ENCODE results near the gene SS18L1.

DNA sequence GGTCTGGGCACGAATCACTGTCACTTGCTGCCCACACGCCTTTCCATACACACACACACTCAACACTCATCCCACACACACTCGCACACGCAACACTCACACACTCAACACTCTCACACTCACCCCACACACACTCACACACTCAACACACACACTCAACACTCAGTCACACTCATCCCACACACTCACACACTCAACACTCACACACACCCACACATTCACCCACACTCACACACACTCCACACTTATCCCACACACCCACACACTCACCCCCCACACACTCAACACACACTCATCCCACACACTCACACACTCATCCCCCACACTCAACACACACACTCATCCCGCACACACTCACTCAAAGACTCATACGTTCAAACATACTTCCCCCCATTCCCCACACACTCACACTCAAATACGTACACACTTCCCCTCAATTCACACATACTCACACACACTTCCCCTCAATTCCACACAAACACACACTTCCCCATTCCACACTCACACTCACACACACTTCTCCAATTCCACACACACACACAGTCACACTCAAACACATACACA lies 85.5 kb downstream of the SS18L1 start:
- TF ChIP-seq CTCF (conservative IDR thresholded peaks at IDR 0.05; ENCODE audit: low read depth, low read length) (no peak), EZH2 (IDR thresholded peaks at IDR 0.05; ENCODE audit: borderline replicate concordance, low read depth, low read length, poor library complexity, severe bottlenecking) (no peak)

Measured in A673 (cell line).